ENCODE results near the gene DOCK3. TPM values are rescaled to one million over a fixed set of nuclear protein-coding genes. Genes with fewer than 3 reads are reported as not detected.

The DOCK3 gene
- total RNA-seq, 1 experiment from 2014 or later = 8.3 TPM

DNA sequence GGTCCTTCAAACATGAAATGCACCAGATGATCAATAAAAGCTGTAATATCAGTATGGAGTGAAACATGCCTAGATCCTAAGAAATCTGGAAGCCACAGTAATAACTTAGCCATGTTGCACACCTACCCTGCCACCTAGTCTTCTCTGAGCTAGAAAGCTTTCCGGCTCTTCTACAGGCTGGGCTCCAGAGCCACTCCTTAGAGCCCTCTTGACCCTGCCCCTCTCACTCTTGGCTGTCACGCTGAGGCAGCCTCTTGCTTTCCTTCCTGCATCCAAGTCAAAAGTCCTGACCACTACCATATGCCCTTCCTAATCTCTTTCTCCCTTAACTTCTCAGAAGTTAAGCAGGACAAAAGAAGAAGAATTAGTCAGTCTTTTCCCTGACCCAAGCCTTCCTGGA, 734.1 kb downstream of the DOCK3 start:
- Histone ChIP-seq H2BK20ac (ENCODE audit: low read depth, low read length, poor library complexity, severe bottlenecking) (no peak overlapping the region), H2BK5ac (ENCODE audit: insufficient read length, low read length) (no peak overlapping the region), H4K5ac (ENCODE audit: insufficient read length, low read depth, low read length) (no peak overlapping the region), H3K4me2 (ENCODE audit: insufficient read depth, insufficient read length, low read length) (no peak overlapping the region), H3K27me3 (ENCODE audit: insufficient read depth, low read length) (no peaks in the 10 kb centered on the region), H3K56ac (ENCODE audit: insufficient read length, low read depth, low read length) (no peak overlapping the region), H2BK15ac (ENCODE audit: low read depth, low read length) (no peak overlapping the region), H3K18ac (ENCODE audit: insufficient read length, low read depth, low read length) (no peak overlapping the region), H2AFZ (ENCODE audit: low read length) (no peak overlapping the region), H4K91ac (ENCODE audit: insufficient read length, low read depth, low read length) (no peak overlapping the region), H4K8ac (replicated peaks; ENCODE audit: insufficient read length, low read depth, low read length) (no peak overlapping the region), H4K20me1 (ENCODE audit: control insufficient read depth, insufficient read depth, insufficient read length) (no peaks in the 10 kb centered on the region), H3K9me3 (ENCODE audit: control insufficient read depth, low read depth, low read length) (no peaks in the 10 kb centered on the region), H3K9ac (ENCODE audit: extremely low read depth, insufficient read length, low read length) (no peak overlapping the region), H3K27ac (ENCODE audit: insufficient read length, low read depth, low read length) (no peak overlapping the region), H3K4me1 (ENCODE audit: insufficient read depth, low read length) (no peaks in the 10 kb centered on the region), H2BK120ac (ENCODE audit: low read depth, low read length, poor library complexity, severe bottlenecking) (no peak overlapping the region), H3K14ac (ENCODE audit: insufficient read depth, low read length) (no peak overlapping the region), H3K23me2 (ENCODE audit: insufficient read length, low read depth, low read length, poor library complexity, severe bottlenecking) (no peaks in the 10 kb centered on the region), H3T11ph (ENCODE audit: low read length) (no peak overlapping the region), H3K23ac (ENCODE audit: insufficient read length, low read depth, low read length) (no peak overlapping the region), H3K79me2 (ENCODE audit: insufficient read depth, low read length) (no peaks in the 10 kb centered on the region), H3K79me1 (ENCODE audit: insufficient read depth, low read depth, low read length, poor library complexity, severe bottlenecking) (no peaks in the 10 kb centered on the region), H2BK12ac (ENCODE audit: insufficient read length, low read depth, low read length) (no peak overlapping the region), H3K4ac (ENCODE audit: low read depth, low read length) (no peak overlapping the region), H2AK5ac (ENCODE audit: insufficient read length, low read length) (no peak overlapping the region)
- H3K4me3 Mint-ChIP-seq = no peak overlapping the region
- H3K36me3 Mint-ChIP-seq (ENCODE audit: insufficient read depth in 1 of 3, low read depth in 3 of 3) = peaks cover 10 to 63% (median 37%) of the 10 kb centered on the region in 3 experiments; a peak in 6 of 7 replicates
- no peaks in the 10 kb centered on the region for H3K4me1 Mint-ChIP-seq
- H3K9me3 Mint-ChIP-seq = no peaks in the 10 kb centered on the region
- WGBS (ENCODE audit: extremely low coverage, insufficient read length, low lambda C conversion rate) = no CpG with 5 or more reads among the region's 2 CpGs
- 0 out of 7 replicates have a peak overlapping the region, but pooled peaks of 1 of the 3 experiments have one; percentile 10 for H3K27ac Mint-ChIP-seq
- no peak for DNase-seq
- TF ChIP-seq CTCF (conservative IDR thresholded peaks at IDR 0.05) = no peak
- no peaks in the 10 kb centered on the region for H3K27me3 Mint-ChIP-seq (ENCODE audit: low read depth)

Data from H9 (cell line).